Cardiac fibroblast (primary cell): ENCODE measurements around the gene TPCN2.

Experiments used
- DNase-seq, 2 donors: peaks; one replicate each; pipeline versions ENCODE4 v3.0.0 to v3.0.0-alpha.2; 2010; ENCODE audit warnings: low read depth in 2 of 2
- H3K4me3 ChIP-seq, 2 donors: replicated peaks in 1 of 2; 1 replicate in 1 of 2; 2 replicates in 1 of 2; pipeline ENCODE4 v1.5.1; 2011; ENCODE audit warnings: low read depth in 2 of 2, low read length in 2 of 2, mild to moderate bottlenecking in 2 of 2, moderate library complexity in 1 of 2
- CTCF ChIP-seq: IDR thresholded peaks from one replicate; pipeline ENCODE4 v1.5.1; 2011; ENCODE audit warnings: low read depth, mild to moderate bottlenecking, low read length, inconsistent platforms

TPCN2 gene

DNA sequence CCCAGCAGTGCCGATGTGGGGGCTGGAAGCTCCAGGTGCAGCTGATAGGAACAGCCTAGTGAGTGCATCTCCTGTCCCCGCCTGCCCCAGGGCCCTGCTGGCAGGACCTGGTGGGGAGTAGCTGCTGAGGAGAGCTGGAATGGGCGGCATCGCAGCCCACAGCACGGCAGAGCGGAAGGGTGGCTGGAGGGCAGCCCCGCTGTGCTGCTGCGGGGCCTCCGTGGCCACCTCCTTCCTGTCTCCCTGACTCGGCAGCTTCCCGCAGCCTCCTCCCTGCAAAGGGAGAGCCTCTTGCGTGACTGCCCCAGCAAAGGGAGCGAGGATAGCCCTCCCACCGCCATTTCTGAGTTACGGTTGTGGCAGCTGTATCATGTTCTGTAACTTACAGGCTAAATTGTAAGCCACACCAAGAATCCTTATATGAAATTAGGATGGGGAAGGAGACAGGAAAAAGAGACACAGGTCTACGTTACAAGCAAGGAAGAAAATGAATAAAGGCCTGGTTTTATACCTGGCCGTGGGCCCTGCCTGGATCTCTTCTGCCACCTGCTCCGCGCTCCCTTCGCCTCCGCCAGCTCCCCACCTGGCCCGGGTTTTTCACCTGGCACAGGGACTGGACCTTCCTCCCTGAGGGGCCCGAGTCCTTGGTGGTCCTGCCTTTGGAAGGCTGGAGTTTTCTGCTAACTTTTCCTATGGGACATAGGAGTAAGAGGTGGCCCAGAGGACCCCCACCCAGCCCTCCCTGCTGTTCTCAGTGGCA is 10.0 kb downstream of the TPCN2 start:
- DNase-seq: no peak
- no peak for TF ChIP-seq CTCF
- no peak overlapping the region for H3K4me3 ChIP-seq

DNA sequence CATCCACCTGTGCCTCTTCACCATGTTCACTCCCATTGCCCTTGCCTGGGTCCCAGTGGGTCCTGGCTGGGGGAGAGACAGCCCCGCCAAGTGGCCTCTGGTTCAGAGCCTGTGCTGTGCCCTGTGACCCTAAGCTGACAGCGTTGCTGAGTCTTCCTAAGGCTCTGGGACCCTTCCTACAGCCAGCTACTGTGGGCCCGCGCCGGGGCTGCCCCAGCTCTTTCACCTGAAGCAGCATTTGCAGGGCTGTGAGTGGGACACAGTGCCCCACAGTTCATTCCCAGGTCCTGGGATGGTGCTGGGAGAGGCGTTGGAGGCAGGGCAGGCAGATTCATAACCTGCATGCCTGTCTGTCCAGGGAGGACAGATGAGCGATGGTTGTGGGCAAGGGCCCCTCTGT is 10.7 kb downstream of the TPCN2 start:
- no peak overlapping the region for H3K4me3 ChIP-seq
- no peak for TF ChIP-seq CTCF
- DNase-seq: no peak

- H3K4me3 ChIP-seq: no peak overlapping the region
- no peak for DNase-seq
- TF ChIP-seq CTCF: no peak
Observed at GRCh38 chr11:69059985-69060384, 11.3 kb downstream of the TPCN2 start.

GRCh38 chr11:69060806-69061712 is 12.3 kb downstream of the TPCN2 start:
- no peak overlapping the region for H3K4me3 ChIP-seq
- TF ChIP-seq CTCF: no peak

GRCh38 chr11:69061713-69062053 is 13.0 kb downstream of the TPCN2 start:
- TF ChIP-seq CTCF: no peak
- DNase-seq: no peak
- H3K4me3 ChIP-seq: no peak overlapping the region

More at GRCh38 chr11:69060806-69061712, 12.3 kb downstream of the TPCN2 start:
- no peak for DNase-seq

DNA sequence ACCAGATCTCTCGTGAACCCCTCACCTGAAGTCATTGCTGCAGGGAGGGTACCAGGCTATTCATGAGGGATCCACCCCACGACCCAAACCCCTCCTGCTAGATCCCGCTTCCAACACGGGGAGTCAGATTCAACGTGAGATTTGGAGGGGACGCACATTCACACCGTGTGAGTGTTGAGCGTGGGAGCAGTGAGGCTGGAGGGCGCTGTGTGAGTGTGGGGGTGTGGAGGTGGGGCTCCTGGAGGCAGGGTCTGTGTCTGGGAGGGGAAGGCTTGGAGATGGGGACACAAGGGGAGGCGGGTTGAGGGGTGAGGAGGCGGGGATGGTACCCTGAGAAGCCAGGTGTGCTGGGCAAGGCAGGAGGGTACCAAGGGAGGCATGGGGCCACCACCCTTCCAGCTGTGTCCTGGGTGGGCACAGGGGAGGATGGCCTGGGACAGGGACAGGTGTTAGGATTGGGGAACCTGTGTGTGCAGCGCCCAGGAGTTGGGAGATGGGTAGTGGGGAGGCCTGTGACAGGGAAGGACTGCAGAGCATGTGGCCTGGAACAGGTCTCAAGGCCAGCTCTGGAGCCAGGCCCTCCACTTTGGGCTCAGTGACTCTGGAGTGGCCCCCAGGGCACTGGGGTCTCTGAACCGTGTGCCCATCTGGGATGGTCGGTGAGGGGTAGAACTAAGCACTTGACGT is 13.6 kb downstream of the TPCN2 start:
- DNase-seq: no peak
- TF ChIP-seq CTCF: no peak
- no peak overlapping the region for H3K4me3 ChIP-seq
